Psoas muscle (tissue), 8 donors: ENCODE data around the gene ZCCHC18. TPM values are rescaled to one million over a fixed set of nuclear protein-coding genes. Genes with fewer than 3 reads are reported as not detected.

ENCODE experiments used
- ATAC-seq, 4 donors: fragments of 200-7000 bp; cut with Tn5 transposase; one replicate each; pipeline ENCODE4 v1.9.1; 2020; ENCODE audit warnings: moderate library complexity in 3 of 4, mild to moderate bottlenecking in 2 of 4
- DNase-seq, 2 donors: peaks; one replicate each; pipeline ENCODE4 v3.0.0-alpha.2; 2020
- H3K27ac ChIP-seq: fragments of 200-600 bp; one replicate; pipeline ENCODE4 v1.8.0; 2022
- H3K27me3 ChIP-seq, 3 donors: fragments of 200-600 bp in 1 of 3; one replicate each; pipeline versions ENCODE4 v1.6.1 to v1.8.0; 2013 to 2022; ENCODE audit warnings: low read length in 2 of 3, mild to moderate bottlenecking in 2 of 3, moderate library complexity in 1 of 3; ENCODE audit not compliant: insufficient read depth in 3 of 3
- H3K36me3 ChIP-seq, 2 donors: fragments of 200-600 bp in 1 of 2; one replicate each; pipeline versions ENCODE4 v1.6.1 to v1.8.0; 2013 to 2022; ENCODE audit warnings: low read depth in 1 of 2, mild to moderate bottlenecking in 1 of 2, moderate library complexity in 1 of 2; ENCODE audit not compliant: insufficient read depth in 1 of 2
- H3K4me1 ChIP-seq: fragments of 200-600 bp; one replicate; pipeline ENCODE4 v1.8.0; 2022
- H3K4me3 ChIP-seq: fragments of 200-600 bp; one replicate; pipeline ENCODE4 v1.8.0; 2022; ENCODE audit warnings: mild to moderate bottlenecking
- H3K9me3 ChIP-seq: fragments of 200-600 bp; one replicate; pipeline ENCODE4 v1.8.0; 2022
- CTCF ChIP-seq: fragments of 200-600 bp; IDR thresholded peaks from one replicate; pipeline ENCODE4 v1.8.0; 2022; ENCODE audit warnings: antibody characterized with exemption
- WGBS, 3 donors: extraction: QIAGEN DNeasy Blood & Tissue Kit; methylation state at CpG; one replicate each; pipeline versions ENCODE4 v1.1.6 to v1.1.7; 2013; 5-methylcytosine and 5-hydroxymethylcytosine counted together
- intact Hi-C, 2 donors: fragments of 100-400 bp; cut with DNase I; formaldehyde crosslinking; loops; one replicate each; pipeline versions ENCODE4 v1.11.0 to v1.14.2; 2022
- polyA plus RNA-seq, 3 donors: library from polyadenylated mRNA; stranded (reverse); fragments of 200-250 nt; gene quantifications; one replicate each; pipeline ENCODE4 v1.2.3, GENCODE V29; 2013
- total RNA-seq, 4 donors: library from RNA; stranded (reverse); fragmentation: NEBNext Ultra II Directional in 2 of 4; extraction: Animal tissue kit (Norgen Biotek cat#: 25700) in 2 of 4; gene quantifications; one replicate each; pipeline versions ENCODE4 v1.2.1 to v1.2.4, GENCODE V29; 2021 to 2023
- donor health status: healthy with polysubstance abuse.
- donor health status: DM: no; HTN: no; CAD: no; lungs with moderate emphysema.
- donor health status: Bipolar disorder and iron deficiency.
- donor health status: healthy.
- donor health status: DM: yes; HTN: yes; CAD: no.
- donor health status: DM: no; HTN: no; CAD: no.
- donor health status: DM: no; HTN: no; CAD: no.
- donor health status: DM: yes; HTN: yes; CAD: no.

Gene ZCCHC18
- total and polyA plus RNA-seq, 7 donors = 0.05 to 0.13 (median 0.08) TPM; not detected in 2

GRCh38 chrX:104134583-104135261, 22.4 kb downstream of the ZCCHC18 start:
- intact Hi-C loops = loop anchor here (5.0 to 10.0 kb wide), 2 partner anchors 287 to 290 kb away; no protein-coding TSS in a partner anchor
- H3K4me3 ChIP-seq = no peak overlapping the region
- no peak for DNase-seq
- 58 to 84% (median 84%) methylated on average over 5 of the region's 5 CpGs for WGBS, 3 donors
- no peaks in the 10 kb centered on the region for H3K4me1 ChIP-seq
- H3K36me3 ChIP-seq = peaks cover 0 to 5% of the 10 kb centered on the region in 2 donors
- no peak overlapping the region for H3K27ac ChIP-seq
- no peaks in the 10 kb centered on the region for H3K9me3 ChIP-seq
- TF ChIP-seq CTCF = no peak
- H3K27me3 ChIP-seq = peaks cover 0 to 12% (median 0%) of the 10 kb centered on the region in 3 donors
- no peak for ATAC-seq

- H3K27ac ChIP-seq = no peak overlapping the region
- no peaks in the 10 kb centered on the region for H3K36me3 ChIP-seq
- no peak overlapping the region for H3K4me3 ChIP-seq
- H3K9me3 ChIP-seq = no peaks in the 10 kb centered on the region
- 81 to 97% (median 94%) methylated on average over 1 of the region's 1 CpG for WGBS, 3 donors
- intact Hi-C loops = loop anchor here in 1 of 2 donors (10.0 kb wide), 1 partner anchor 291 kb away; no protein-coding TSS in a partner anchor
- DNase-seq (no peak), ATAC-seq (no peak)
- peaks cover 0 to 12% (median 0%) of the 10 kb centered on the region in 3 donors for H3K27me3 ChIP-seq
- no peak for TF ChIP-seq CTCF
- H3K4me1 ChIP-seq = no peaks in the 10 kb centered on the region
Measured at GRCh38 chrX:104135677-104136076, 23.4 kb downstream of the ZCCHC18 start.

- H3K9me3 ChIP-seq = no peaks in the 10 kb centered on the region
- no peak overlapping the region for H3K27ac ChIP-seq
- intact Hi-C loops = loop anchor here in 1 of 2 donors (10.0 kb wide), 1 partner anchor 292 kb away; no protein-coding TSS in a partner anchor
- TF ChIP-seq CTCF = peak; percentile 81
- H3K4me1 ChIP-seq = no peaks in the 10 kb centered on the region
- WGBS, 3 donors = 20 to 24% (median 21%) methylated on average over 10 of the region's 10 CpGs
- DNase-seq = peak; percentile 23 to 54
- peak overlapping the region; percentile 53 for H3K4me3 ChIP-seq
- peak; percentile 77 to 97 (median 87) for ATAC-seq
- no peaks in the 10 kb centered on the region for H3K36me3 ChIP-seq
- peaks cover 0 to 12% (median 0%) of the 10 kb centered on the region in 3 donors for H3K27me3 ChIP-seq
Measured at GRCh38 chrX:104136241-104137019, 24.1 kb downstream of the ZCCHC18 start.

- Histone ChIP-seq H3K4me3 (no peak overlapping the region), H3K4me1 (no peaks in the 10 kb centered on the region), H3K36me3 (no peaks in the 10 kb centered on the region), H3K9me3 (no peaks in the 10 kb centered on the region), H3K27me3 (peaks cover 0 to 12% (median 0%) of the 10 kb centered on the region in 3 donors), H3K27ac (no peak overlapping the region)
- no peak for TF ChIP-seq CTCF
- intact Hi-C loops = loop anchor here in 1 of 2 donors (10.0 kb wide), 1 partner anchor 293 kb away; no protein-coding TSS in a partner anchor
- ATAC-seq (peak in 1 of 4 donors; percentile 39), DNase-seq (no peak)
- WGBS, 3 donors = 80 to 85% (median 82%) methylated on average over 3 of the region's 3 CpGs
Measured at GRCh38 chrX:104137496-104137895, 25.2 kb downstream of the ZCCHC18 start.
